Dermis blood vessel endothelial cell (primary cell): ENCODE results near the gene MTMR10. TPM values are rescaled to one million over a fixed set of nuclear protein-coding genes. Genes with fewer than 3 reads are reported as not detected.
A peak's percentile ranks its signal among the peaks of the same experiment; 100 is the strongest.

Experiments used
- DNase-seq: peaks from one replicate; pipeline ENCODE4 v3.0.0; 2010
- total RNA-seq: library from RNA; depleted of rRNA; stranded (reverse); fragments of >200 nt; gene quantifications from 2 replicates; pipeline ENCODE4 v1.2.3, GENCODE V29; 2014

The MTMR10 gene
- total RNA-seq, 1 donor from 2014 or later: 109 TPM

GRCh38 chr15:31012455-31012854, 21.0 kb upstream of the MTMR10 start:
- DNase-seq: no peak

GRCh38 chr15:31010036-31010435, 18.6 kb upstream of the MTMR10 start:
- no peak for DNase-seq

GRCh38 chr15:31005660-31006059, 14.2 kb upstream of the MTMR10 start:
- no peak for DNase-seq

GRCh38 chr15:31004220-31004733, 12.8 kb upstream of the MTMR10 start:
- peak; percentile 92 for DNase-seq

GRCh38 chr15:31001702-31002101, 10.3 kb upstream of the MTMR10 start:
- no peak for DNase-seq

GRCh38 chr15:30999729-31000128, 8.3 kb upstream of the MTMR10 start:
- no peak for DNase-seq

- DNase-seq: no peak
Measured at GRCh38 chr15:30997270-30997669, 5.8 kb upstream of the MTMR10 start.

- no peak for DNase-seq
Measured at GRCh38 chr15:30992249-30992864, 929 bp upstream of the MTMR10 start.

- DNase-seq: peak; percentile 30
Measured at GRCh38 chr15:30990446-30991254, 778 bp downstream of the MTMR10 start.

GRCh38 chr15:30990036-30990435, 1.4 kb downstream of the MTMR10 start:
- peak; percentile 52 for DNase-seq

GRCh38 chr15:30985081-30985531, 6.3 kb downstream of the MTMR10 start:
- DNase-seq: peak; percentile 68

GRCh38 chr15:30984542-30984941, 6.9 kb downstream of the MTMR10 start:
- DNase-seq: peak; percentile 35

GRCh38 chr15:30984118-30984517, 7.3 kb downstream of the MTMR10 start:
- DNase-seq: peak; percentile 46

- no peak for DNase-seq
Measured at GRCh38 chr15:30979457-30979856, 12.0 kb downstream of the MTMR10 start.

GRCh38 chr15:30978328-30978727, 13.1 kb downstream of the MTMR10 start:
- no peak for DNase-seq

- no peak for DNase-seq
Measured at GRCh38 chr15:30974112-30974511, 17.3 kb downstream of the MTMR10 start.

- no peak for DNase-seq
Measured at GRCh38 chr15:30973379-30973778, 18.0 kb downstream of the MTMR10 start.

- no peak for DNase-seq
Measured at GRCh38 chr15:30969724-30970123, 21.7 kb downstream of the MTMR10 start.

GRCh38 chr15:30963681-30964080, 27.7 kb downstream of the MTMR10 start:
- DNase-seq: no peak

GRCh38 chr15:30962659-30963058, 28.8 kb downstream of the MTMR10 start:
- DNase-seq: no peak

- no peak for DNase-seq
Measured at GRCh38 chr15:30962079-30962478, 29.3 kb downstream of the MTMR10 start.

- no peak for DNase-seq
Measured at GRCh38 chr15:30958219-30958618, 33.2 kb downstream of the MTMR10 start.

GRCh38 chr15:30956216-30957124, 35.0 kb downstream of the MTMR10 start:
- DNase-seq: no peak
